ENCODE results near the gene EEF1A2. TPM values are rescaled to one million over a fixed set of nuclear protein-coding genes. Genes with fewer than 3 reads are reported as not detected.

EEF1A2 gene
- total RNA-seq, 1 experiment from 2014 or later, result 75.2 TPM

DNA sequence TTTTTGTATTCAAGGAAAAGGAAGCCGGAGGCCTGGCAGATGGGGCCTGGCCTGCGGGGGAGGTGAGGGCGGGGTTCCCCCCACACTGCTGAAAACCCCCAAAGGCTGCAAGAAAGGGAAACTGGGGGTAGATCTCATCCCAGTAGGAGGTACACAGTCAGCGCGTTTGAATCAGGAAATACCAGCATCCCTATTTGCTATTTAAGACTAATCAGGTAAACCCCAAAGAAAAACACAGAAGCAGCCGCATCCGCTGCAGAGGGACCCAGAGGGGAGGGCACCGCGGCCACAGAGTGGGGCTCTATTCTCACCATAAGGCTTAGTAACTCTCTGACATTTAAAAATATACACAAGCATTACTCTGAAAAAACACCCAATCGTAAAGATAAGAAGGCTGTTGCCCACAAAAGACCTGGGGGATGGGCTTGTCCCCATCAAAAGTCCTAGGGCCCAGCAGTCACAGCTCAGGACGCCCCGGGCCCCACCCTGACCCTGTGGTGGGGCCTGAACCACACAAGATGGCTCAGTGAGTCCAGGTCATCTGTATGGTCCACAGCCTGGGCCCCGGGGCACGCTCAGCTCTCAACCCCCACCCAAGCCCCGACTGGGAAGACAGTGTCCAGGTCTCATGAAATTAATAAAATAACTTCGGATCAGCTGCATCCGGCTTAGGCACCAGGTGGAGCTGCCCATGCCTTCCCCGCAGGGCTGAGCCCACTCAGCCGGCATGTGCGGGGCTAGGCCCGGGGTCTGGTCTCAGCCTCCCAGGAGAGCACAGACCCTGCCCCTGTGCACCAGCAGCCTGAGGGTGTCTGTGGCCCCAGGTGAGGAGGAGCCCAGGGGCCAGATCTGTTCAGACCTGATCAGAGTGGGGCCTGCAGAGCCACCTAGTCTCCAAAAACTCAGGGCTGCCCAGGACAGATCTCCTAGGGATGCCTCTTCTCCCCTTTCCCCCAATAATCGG, 57.5 kb downstream of the EEF1A2 start:
- intact Hi-C loops (cut with micrococcal nuclease; ENCODE audit: unreplicated experiment), result loop anchor here (2.0 to 10.0 kb wide), 2 partner anchors 53 to 95 kb away; partner anchors contain the start of genes EEF1A2 and PTK6
- H3K79me2 ChIP-seq (ENCODE audit: low read depth), result no peaks in the 10 kb centered on the region
- TF ChIP-seq EZH2 (IDR thresholded peaks at IDR 0.05; ENCODE audit: low read depth) (no peak), CTCF (conservative IDR thresholded peaks at IDR 0.05) (no peak)
- DNase-seq, result no peak
- H2AFZ ChIP-seq, result no peak overlapping the region
- no peaks in the 10 kb centered on the region for H3K9me3 ChIP-seq (ENCODE audit: insufficient read depth, low read depth)
- ChIA-PET CTCF (interaction anchor here (1.0 kb wide), 1 partner anchor 80 kb away, joined by 3 read pairs; no protein-coding TSS in a partner anchor), POLR2A (ENCODE audit: unreplicated experiment) (interaction anchor here (0.6 kb wide), 1 partner anchor 20 kb away, joined by 4 read pairs; no protein-coding TSS in a partner anchor)
- no peak overlapping the region for H3K27ac ChIP-seq
- no peak overlapping the region for H3K4me2 ChIP-seq
- BruUV-seq (replicated peaks), result no TSS peak
- no peaks in the 10 kb centered on the region for H4K20me1 ChIP-seq (ENCODE audit: insufficient read depth)
- no peaks in the 10 kb centered on the region for H3K4me1 ChIP-seq (replicated peaks; ENCODE audit: insufficient read depth)
- H3K9me2 ChIP-seq (ENCODE audit: insufficient read depth), result no peaks in the 10 kb centered on the region
- H3K4me3 ChIP-seq, result no peak overlapping the region
- H3K36me3 ChIP-seq (ENCODE audit: low read depth), result no peaks in the 10 kb centered on the region
- peaks cover 41% of the 10 kb centered on the region for H3K27me3 ChIP-seq (ENCODE audit: insufficient read depth, low read depth)
- H3F3A ChIP-seq (ENCODE audit: insufficient read depth, low read depth), result peaks cover 4% of the 10 kb centered on the region; the same call in 1 of the 2 replicates

DNA sequence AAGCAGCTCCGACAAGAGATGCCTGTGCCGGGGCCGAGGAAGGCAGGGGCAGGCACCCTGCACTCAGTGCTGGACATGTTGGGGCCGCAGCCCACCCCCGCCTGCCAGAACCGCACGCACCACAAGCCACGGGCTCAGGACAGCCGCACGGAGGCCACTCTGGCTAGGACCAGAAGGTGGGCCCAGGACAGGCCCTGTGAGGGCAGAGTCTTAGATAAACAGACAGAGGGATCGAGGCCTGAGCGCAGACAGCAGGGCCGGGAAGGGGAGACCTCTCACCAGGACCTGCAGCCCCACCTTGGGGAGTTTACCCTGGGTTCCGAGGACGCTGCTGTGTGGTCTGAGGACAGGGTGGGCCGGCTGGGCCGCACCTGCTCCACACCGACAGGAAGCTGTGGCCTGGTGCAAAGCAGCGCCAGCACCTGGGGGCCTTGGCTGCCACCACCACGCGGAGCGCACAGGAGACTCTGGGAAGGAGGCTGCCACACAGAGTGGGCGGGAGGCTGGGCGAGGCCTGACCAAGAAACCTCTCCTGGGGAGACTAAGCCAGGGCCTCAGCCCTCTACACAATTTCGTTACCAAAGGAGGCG, 58.4 kb downstream of the EEF1A2 start:
- CTCF ChIA-PET, result no interaction called here

More for the DNA sequence above, 58.4 kb downstream of the EEF1A2 start:
- Histone ChIP-seq H3K36me3 (ENCODE audit: low read depth) (no peaks in the 10 kb centered on the region), H3F3A (ENCODE audit: insufficient read depth, low read depth) (peaks cover 7% of the 10 kb centered on the region; the same call in 1 of the 2 replicates), H4K20me1 (ENCODE audit: insufficient read depth) (no peaks in the 10 kb centered on the region), H3K4me1 (replicated peaks; ENCODE audit: insufficient read depth) (no peaks in the 10 kb centered on the region), H3K79me2 (ENCODE audit: low read depth) (no peaks in the 10 kb centered on the region), H3K27ac (no peak overlapping the region), H3K4me2 (no peak overlapping the region), H3K9me2 (ENCODE audit: insufficient read depth) (no peaks in the 10 kb centered on the region), H3K27me3 (ENCODE audit: insufficient read depth, low read depth) (peaks cover 41% of the 10 kb centered on the region), H3K4me3 (no peak overlapping the region), H3K9me3 (ENCODE audit: insufficient read depth, low read depth) (no peaks in the 10 kb centered on the region), H2AFZ (no peak overlapping the region)
- intact Hi-C loops (cut with micrococcal nuclease; ENCODE audit: unreplicated experiment), result loop anchor here (10.0 kb wide), 1 partner anchor 54 kb away; the partner anchor contains the start of gene EEF1A2
- no peak for DNase-seq
- POLR2A ChIA-PET (ENCODE audit: unreplicated experiment), result no interaction called here
- no peak for TF ChIP-seq EZH2 (IDR thresholded peaks at IDR 0.05; ENCODE audit: low read depth)
- no peak for TF ChIP-seq CTCF (conservative IDR thresholded peaks at IDR 0.05)
- BruUV-seq (replicated peaks), result no TSS peak

Measured in PC-9 (cell line).